GM12873 (cell line): ENCODE results near the gene NCAM1.

ENCODE experiments used
- TF ChIP-seq, protein P1 (sequence below): IDR thresholded peaks from 2 replicates; pipeline ENCODE4 v1.5.1; 2012; ENCODE audit warnings: low read depth, mild to moderate bottlenecking, moderate library complexity, low read length, control low read depth; ENCODE audit not compliant: insufficient read depth; ENCODE audit errors: missing control alignments

Gene NCAM1

DNA sequence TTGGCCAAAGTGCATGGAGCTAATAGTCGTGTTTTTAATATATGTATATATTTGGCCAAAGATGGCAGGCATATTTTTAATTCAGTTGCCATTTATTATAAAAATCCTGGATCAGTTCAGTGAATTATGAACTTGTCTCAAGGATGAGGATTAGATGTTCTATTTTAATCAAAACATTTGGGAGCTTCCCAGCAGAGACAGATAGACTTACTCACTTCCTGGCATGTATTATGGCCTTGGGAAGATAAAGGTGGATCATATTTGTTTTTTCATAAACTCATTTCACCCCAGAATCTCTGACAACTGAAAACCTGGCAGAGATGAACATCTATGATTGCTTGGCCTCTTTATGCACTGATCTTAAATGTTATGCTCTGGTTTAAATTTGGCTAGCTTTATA lies 148.8 kb downstream of the NCAM1 start:
- TF ChIP-seq, protein P1, sequence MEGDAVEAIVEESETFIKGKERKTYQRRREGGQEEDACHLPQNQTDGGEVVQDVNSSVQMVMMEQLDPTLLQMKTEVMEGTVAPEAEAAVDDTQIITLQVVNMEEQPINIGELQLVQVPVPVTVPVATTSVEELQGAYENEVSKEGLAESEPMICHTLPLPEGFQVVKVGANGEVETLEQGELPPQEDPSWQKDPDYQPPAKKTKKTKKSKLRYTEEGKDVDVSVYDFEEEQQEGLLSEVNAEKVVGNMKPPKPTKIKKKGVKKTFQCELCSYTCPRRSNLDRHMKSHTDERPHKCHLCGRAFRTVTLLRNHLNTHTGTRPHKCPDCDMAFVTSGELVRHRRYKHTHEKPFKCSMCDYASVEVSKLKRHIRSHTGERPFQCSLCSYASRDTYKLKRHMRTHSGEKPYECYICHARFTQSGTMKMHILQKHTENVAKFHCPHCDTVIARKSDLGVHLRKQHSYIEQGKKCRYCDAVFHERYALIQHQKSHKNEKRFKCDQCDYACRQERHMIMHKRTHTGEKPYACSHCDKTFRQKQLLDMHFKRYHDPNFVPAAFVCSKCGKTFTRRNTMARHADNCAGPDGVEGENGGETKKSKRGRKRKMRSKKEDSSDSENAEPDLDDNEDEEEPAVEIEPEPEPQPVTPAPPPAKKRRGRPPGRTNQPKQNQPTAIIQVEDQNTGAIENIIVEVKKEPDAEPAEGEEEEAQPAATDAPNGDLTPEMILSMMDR: no peak

DNA sequence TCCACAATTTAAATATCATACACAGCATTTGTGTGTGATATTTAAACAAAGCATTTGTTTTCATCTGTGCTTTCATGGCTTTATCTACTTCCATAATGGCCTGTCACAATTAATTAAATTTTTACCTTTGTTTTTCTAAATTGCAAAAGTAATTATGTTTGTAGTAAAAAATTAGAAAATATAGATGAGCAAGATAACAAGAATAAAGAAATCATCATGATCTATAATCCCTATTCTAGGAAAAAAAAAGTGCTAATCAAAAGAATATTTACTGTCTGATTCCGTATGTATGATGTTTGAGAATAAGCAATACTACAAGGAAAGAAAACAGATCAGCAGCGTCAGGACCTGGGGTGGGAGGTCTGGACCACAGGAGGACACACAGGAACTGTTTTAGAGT lies 149.9 kb downstream of the NCAM1 start:
- TF ChIP-seq, protein P1: no peak

DNA sequence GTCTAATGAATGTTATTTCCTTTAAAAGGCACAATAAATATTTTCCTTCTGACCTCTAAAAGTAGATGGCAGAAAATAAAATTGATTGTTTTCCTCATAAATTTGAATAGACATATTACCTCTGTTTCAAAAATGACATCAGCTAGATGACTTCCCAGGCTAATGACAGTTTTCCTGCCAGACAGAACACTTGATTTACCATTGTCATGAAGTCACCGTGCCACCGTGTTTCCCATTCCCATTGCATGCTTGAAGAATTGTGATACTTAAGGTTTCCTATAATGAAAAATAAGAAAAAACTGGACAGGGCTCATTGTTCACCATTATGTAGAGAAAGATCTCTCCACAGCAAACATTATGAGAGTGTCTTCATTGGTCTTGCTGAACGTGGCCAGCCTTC lies 151.1 kb downstream of the NCAM1 start:
- TF ChIP-seq, protein P1: no peak

DNA sequence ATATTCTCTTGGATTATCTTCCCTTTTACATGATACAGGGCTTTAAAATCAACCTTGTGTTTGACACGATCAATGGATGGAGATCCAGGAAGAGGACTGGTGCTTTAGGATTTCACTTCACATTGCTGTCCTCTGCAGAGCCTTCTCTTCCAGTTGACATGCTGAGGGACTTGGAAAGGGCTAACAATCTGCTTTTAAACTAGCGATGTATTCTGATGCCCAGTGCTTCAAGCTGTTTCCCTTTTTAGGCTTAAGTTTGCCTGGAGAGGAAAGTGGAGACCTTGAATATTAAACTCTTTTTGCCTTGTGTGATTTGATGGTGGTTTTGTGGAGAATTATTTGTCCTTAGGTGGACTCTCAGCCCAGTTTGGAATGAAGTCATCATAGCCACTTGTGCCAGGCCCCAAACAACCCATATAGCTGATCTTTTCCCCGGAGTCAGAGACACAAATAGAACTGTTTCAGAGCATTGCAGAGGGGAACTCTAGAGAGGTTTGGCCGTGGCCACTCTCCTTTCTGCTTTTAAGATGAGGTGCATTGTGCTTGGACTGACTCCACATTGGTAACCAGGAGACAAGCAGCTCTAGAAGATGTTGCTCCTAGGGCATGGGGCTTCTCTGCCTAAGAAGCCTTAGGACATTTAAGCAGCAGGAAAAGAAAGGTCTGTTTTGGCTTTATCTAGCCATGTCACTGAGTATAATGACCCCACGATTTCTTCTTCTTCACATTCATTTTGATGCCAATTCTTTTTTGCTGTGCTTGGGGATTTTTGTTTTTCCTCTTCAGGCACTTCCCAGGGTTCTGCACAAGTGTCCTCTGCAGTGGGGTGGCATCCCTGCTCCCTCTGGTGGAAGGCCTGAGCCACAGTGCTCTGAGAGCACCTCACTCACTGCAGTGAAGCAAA lies 152.8 kb downstream of the NCAM1 start:
- TF ChIP-seq, protein P1: peak; percentile 54

DNA sequence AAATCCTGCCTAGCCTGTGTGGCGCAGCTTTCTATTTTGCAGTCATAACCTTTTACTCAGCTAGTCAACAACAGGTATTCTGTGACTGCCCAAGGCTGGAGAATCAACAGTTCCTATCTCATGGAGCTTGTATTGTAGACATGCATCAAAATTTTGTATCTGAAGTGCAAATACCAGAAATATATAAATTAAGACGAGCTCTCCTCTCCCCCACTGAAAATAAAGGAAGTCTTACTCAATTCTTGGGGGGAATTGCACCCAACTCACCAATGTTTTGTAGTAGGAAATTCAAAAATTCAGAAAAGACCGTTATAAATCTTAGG lies 153.4 kb downstream of the NCAM1 start:
- TF ChIP-seq, protein P1: no peak

DNA sequence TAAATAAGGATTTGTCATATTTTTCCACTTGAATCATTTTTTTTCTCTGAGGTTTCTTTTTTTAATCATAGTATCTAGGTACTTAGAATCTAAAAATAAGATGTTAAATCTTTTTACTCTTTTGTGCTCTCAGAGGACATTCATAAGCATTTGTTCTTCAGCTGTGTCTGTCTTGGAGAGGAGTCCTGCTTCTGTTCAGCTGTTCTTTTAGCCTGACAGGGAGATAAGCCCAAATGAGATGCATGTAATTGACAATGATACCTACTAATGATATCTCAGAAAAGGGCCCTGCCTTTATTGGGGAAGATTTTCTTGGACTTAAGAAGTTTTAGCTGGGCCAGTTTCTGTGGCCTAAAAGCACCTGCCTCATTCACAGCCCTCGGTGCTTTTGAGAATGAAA lies 156.9 kb downstream of the NCAM1 start:
- TF ChIP-seq, protein P1: no peak

DNA sequence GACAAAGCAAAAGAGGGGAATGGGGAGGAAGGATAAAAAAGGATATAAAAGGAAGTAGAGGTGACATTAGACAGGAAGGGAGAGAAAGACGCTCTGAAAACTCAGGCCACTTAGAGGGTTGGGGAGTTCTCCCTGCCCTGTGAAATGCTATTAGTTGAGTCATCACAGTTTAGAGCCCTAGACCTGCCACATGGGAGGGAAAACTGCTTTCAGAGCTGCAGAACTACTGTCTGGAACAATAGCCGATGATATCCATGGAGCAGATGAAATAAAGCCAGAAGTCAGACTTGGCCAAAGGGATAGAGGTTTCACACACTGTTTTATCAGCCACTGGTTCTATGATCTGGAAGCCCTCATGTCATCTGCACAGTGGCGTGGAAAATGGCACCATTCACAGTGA lies 157.9 kb downstream of the NCAM1 start:
- TF ChIP-seq, protein P1: no peak
